Stimulated activated CD4-positive, alpha-beta T cell treated with anti-CD3 and anti-CD28 coated beads, Interleukin-12 subunit alpha, Interleukin-12 subunit beta, amount 100 ng/mL, for 24 hours (primary cell): ENCODE measurements around the gene ZBP1.

Experiments used
- DNase-seq, 2 experiments: peaks; one replicate each; pipeline ENCODE4 v3.0.0-alpha.2; 2020; ENCODE audit warnings: low read depth in 2 of 2

ZBP1 gene

GRCh38 chr20:57598491-57598890, 21.7 kb downstream of the ZBP1 start:
- DNase-seq = no peak

GRCh38 chr20:57598060-57598459, 22.2 kb downstream of the ZBP1 start:
- DNase-seq = no peak

- peak; percentile 49 to 60 for DNase-seq
Measured at GRCh38 chr20:57596998-57597939, 23.0 kb downstream of the ZBP1 start.

GRCh38 chr20:57596358-57596757, 23.9 kb downstream of the ZBP1 start:
- DNase-seq = no peak

GRCh38 chr20:57595041-57596030, 24.9 kb downstream of the ZBP1 start:
- DNase-seq = no peak

GRCh38 chr20:57594092-57594951, 25.9 kb downstream of the ZBP1 start:
- DNase-seq = peak in 1 of 2 experiments; percentile 45

GRCh38 chr20:57593134-57593886, 26.9 kb downstream of the ZBP1 start:
- no peak for DNase-seq

- no peak for DNase-seq
Measured at GRCh38 chr20:57592263-57593092, 27.7 kb downstream of the ZBP1 start.

- no peak for DNase-seq
Measured at GRCh38 chr20:57591289-57592229, 28.7 kb downstream of the ZBP1 start.

- DNase-seq = no peak
Measured at GRCh38 chr20:57590485-57591288, 29.5 kb downstream of the ZBP1 start.

- DNase-seq = no peak
Measured at GRCh38 chr20:57589728-57590484, 30.3 kb downstream of the ZBP1 start.

GRCh38 chr20:57589123-57589727, 31.0 kb downstream of the ZBP1 start:
- no peak for DNase-seq

GRCh38 chr20:57588596-57588995, 31.6 kb downstream of the ZBP1 start:
- no peak for DNase-seq

GRCh38 chr20:57587989-57588377, 32.2 kb downstream of the ZBP1 start:
- no peak for DNase-seq

GRCh38 chr20:57587278-57587988, 32.8 kb downstream of the ZBP1 start:
- DNase-seq = no peak

- no peak for DNase-seq
Measured at GRCh38 chr20:57586943-57587277, 33.3 kb downstream of the ZBP1 start.
